ENCODE data around the gene CASQ1.

CASQ1 gene

GRCh38 chr1:160205242-160206035 is 15.1 kb downstream of the CASQ1 start, which contains the start of gene PEA15:
PEA15 (plus strand) TSS chr1:160205384; CDS start chr1:160211545, 6,161 bp downstream.
- DNase-seq (ENCODE audit: low spot score) = peak; percentile 89

DNA sequence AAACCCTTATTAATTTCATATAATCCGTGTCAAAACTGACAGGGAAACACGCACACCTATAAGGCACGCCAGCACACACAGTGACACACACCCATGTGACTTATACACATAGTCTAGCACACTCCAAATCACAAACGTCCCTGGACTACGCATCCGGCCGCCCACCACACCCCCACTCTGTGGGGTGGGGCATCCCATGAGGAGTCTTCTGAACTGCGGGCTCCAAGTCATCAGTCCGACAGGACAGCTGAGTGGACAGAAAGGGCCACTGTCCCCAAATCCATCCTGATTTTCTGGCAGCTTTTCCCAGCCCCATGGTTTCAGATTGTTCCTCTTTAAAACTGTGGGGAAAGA is 15.6 kb downstream of the CASQ1 start:
- no peak for DNase-seq (ENCODE audit: low spot score)

GRCh38 chr1:160206421-160207117 is 16.2 kb downstream of the CASQ1 start:
- no peak for DNase-seq (ENCODE audit: low spot score)

GRCh38 chr1:160207118-160207650 is 16.8 kb downstream of the CASQ1 start:
- DNase-seq (ENCODE audit: low spot score) = no peak

DNA sequence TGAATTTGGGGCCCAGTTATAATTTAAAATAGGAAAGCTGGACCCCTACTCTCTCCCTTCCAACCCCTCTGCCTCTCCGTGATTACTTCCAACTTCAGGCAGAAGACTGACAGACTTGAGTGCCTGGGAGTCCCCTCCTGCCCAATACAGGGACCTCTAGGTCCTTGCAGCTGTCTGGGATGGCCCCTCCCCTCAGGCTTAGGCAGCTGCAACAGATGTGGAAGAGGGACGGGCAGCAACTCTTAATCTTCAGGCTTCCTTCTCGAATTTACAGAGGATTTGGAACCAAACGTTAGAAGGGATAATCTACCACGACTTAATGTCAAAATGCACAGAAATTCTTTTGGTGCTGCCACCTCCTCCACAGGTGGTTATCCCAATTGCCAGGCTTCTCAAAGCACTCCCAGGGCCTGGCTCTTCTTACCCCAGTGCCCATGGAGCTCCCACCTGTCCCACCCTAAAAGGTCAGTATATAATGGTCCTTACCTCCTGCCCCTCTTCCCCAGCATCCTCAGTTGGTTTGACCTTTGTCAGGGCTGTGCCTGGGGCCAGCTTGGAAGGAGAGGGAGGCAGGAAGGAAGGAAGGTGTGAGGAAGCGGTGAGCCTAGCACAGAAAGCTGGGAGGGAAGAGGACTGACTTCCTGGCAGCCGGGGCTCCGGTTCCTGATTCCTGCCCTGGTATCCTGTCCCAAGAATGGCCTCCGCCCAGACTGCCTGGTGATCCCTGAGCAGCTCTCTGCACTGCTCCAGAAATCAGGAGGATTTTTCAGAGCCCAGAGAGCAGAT is 17.6 kb downstream of the CASQ1 start:
- DNase-seq (ENCODE audit: low spot score) = peak; percentile 56

DNA sequence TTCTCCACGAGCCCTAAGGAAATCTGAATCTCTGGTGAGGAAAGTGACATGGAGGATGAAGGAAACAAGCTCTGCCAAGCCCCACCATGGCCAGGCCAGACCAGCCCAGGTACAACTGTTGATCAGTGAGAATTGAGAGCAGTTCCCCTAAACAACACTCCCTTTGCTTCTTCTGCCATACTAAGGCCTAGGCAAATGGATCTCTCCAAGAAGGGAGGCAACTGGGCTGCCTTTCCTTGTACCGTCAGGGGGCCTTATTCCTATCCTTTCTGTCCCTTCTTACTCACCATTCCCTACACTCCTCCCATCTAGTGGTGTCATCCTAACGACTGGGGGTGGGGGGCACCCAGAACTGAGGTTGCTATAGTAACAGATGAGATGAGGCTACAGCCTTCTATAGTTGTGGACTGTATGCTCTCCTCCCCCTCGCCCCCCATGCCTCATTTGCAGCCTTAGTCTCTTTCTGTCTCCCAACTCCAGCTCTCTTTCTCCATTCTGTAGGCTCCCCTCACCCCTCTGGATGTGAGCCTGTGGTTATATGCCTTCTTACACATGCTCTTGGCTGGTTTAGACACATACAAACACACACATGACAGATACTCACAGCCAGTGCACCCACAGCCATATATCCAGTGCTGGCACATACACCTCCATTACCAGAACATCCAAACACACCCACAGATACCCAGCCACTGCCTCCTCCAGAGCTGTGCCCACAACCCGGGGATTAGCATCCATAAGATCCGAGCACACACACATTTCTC is 18.4 kb downstream of the CASQ1 start:
- no peak for DNase-seq (ENCODE audit: low spot score)

DNA sequence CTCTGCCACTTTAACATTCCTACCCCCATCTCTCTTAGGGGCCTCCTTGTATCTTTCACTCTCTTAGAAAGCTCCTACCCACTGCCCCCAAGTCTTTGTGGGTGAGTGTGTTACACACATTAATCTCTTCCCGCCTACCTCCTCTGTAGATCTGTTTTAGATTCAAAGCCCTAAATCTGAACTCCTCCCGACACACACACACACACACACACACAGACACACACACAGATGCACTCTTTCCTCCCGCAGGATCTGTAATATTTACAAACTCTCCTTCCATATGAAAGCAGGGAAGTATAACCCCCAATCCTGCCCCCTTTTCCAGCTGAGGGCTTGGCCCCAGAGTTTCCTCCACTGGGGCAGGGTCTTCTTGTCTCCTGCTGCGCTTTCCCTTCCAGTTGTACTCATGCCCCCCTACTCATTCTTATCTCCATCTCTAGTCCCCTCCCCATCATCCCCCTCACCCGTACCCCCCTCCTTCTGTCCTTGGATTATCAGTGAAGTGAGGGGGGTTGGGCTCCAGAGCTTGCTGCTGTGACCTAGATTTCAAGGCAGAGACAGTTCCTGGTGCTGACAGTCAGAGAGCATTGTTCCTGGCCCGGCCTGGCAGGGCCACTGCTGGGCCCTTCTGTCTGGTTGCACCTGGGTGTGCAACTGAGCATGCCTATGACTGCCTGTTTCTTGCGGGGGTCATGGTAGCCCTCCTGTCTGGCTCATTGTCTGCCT is 19.1 kb downstream of the CASQ1 start:
- DNase-seq (ENCODE audit: low spot score) = no peak

GRCh38 chr1:160210561-160210960 is 20.2 kb downstream of the CASQ1 start:
- DNase-seq (ENCODE audit: low spot score) = no peak

DNA sequence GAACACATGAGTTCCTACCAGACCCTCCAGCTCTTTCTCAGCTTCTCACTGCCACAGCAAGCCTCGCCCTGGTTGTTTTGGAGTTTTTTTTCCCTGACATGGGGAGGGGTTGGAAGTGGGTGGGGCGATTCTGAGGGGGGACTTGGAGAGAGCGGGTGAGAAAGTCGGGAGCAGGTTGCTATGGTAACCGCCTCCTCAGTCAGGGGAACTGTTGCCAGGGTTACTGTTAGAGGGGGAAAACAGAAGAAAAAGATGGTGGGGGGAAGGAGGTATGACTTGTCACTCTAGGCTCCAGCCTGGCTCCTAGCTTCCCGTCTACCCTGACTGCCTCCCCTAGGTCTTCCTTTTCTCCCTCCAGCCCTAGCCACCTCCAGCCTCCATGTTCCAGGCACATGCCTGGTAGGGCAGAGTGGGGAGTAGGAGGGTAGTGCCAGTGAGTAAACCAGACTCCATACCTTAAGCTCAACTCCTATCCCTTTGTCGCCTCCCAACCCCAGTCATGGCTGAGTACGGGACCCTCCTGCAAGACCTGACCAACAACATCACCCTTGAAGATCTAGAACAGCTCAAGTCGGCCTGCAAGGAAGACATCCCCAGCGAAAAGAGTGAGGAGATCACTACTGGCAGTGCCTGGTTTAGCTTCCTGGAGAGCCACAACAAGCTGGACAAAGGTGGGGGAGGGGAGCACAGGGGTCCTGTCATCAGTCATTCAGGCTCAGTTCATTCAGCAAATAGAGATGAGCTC is 20.8 kb downstream of the CASQ1 start:
- DNase-seq (ENCODE audit: low spot score) = no peak

- DNase-seq (ENCODE audit: low spot score) = no peak
Measured at GRCh38 chr1:160214481-160215140, 24.2 kb downstream of the CASQ1 start.

DNA sequence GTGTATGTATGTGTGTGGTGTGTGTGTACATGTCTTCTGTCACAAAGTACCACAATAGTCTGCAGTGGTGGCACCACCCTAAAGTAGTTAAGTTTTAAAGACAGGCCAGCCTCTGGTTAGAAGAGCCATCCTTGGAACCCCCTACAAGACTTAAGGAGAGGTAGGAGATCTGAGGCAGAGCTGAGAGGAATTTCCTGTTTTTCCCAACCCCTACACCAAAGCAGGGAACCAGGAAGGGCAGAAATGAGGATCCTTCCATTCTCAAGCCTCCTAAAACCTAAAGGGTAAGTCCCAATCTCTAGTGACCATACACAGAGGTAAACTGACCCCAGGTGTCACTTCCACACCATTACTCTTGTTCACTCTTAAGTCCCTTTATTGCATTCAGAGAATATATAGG is 25.9 kb downstream of the CASQ1 start:
- no peak for DNase-seq (ENCODE audit: low spot score)

GRCh38 chr1:160217481-160218051 is 27.2 kb downstream of the CASQ1 start:
- DNase-seq (ENCODE audit: low spot score) = no peak

DNA sequence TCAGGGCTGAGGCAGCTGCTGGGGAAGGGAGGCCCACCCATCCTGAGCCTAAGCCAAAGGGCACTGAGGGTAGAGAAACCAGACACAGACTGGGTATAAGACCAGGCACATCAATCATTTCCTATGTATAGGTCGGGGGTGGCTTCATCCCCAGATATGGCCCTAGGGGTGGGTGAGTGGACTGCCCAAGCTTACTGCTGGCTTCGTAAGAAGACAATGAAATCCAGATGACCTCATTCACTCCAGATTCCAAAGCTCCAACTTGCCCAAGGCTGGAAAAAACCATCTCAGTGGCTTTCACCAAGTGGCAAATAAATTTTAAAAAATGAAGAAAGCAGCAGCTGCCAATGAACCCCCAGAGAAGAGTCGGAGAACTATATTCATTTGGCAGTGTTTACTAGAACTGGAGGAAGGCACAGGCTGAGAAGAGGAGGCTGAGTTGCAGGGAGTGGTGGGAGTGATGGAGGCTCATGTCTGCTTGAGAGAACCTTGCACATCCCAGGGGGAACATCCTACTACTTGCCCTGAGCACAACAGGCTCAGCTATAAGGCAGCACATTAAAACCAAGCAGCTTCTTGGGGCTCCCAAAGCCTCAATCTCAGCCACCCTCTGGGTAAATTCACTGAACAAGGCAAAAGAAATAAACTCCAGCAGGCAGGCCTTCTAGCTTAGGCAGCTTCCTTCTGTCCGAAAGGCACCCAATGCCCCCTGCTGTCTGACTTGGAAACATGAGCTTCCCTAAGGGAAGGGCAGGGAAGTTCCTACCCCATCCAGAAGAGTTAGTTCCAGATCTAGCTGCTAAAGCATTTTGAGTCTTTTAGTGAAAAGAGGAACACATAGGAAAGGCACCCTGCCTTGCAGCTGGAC is 28.9 kb downstream of the CASQ1 start:
- no peak for DNase-seq (ENCODE audit: low spot score)

- no peak for DNase-seq (ENCODE audit: low spot score)
Measured at GRCh38 chr1:160220301-160220700, 29.9 kb downstream of the CASQ1 start.

GRCh38 chr1:160221089-160221488 is 30.7 kb downstream of the CASQ1 start:
- DNase-seq (ENCODE audit: low spot score) = no peak

GRCh38 chr1:160222546-160222945 is 32.2 kb downstream of the CASQ1 start:
- no peak for DNase-seq (ENCODE audit: low spot score)

GRCh38 chr1:160224606-160225005 is 34.2 kb downstream of the CASQ1 start:
- no peak for DNase-seq (ENCODE audit: low spot score)

GRCh38 chr1:160225345-160225744 is 35.0 kb downstream of the CASQ1 start:
- no peak for DNase-seq (ENCODE audit: low spot score)

Measured in left forelimb (tissue), 1 donor.